ENCODE measurements around the gene HIVEP2.

The HIVEP2 gene

GRCh38 chr6:142912125-142912524 lies 32.9 kb downstream of the HIVEP2 start:
- TF ChIP-seq CTCF (conservative IDR thresholded peaks at IDR 0.05; ENCODE audit: low read depth, low read length), result no peak
- H3K4me3 ChIP-seq (ENCODE audit: low read length), result no peak overlapping the region
- no peak for DNase-seq (ENCODE audit: low read depth)

GRCh38 chr6:142911430-142911829 lies 33.5 kb downstream of the HIVEP2 start:
- no peak overlapping the region for H3K4me3 ChIP-seq (ENCODE audit: low read length)
- no peak for TF ChIP-seq CTCF (conservative IDR thresholded peaks at IDR 0.05; ENCODE audit: low read depth, low read length)
- DNase-seq (ENCODE audit: low read depth), result no peak

GRCh38 chr6:142909686-142910085 lies 35.3 kb downstream of the HIVEP2 start:
- TF ChIP-seq CTCF (conservative IDR thresholded peaks at IDR 0.05; ENCODE audit: low read depth, low read length), result no peak
- no peak for DNase-seq (ENCODE audit: low read depth)
- no peak overlapping the region for H3K4me3 ChIP-seq (ENCODE audit: low read length)

- TF ChIP-seq CTCF (conservative IDR thresholded peaks at IDR 0.05; ENCODE audit: low read depth, low read length), result no peak
- H3K4me3 ChIP-seq (ENCODE audit: low read length), result no peak overlapping the region
Observed at GRCh38 chr6:142908235-142908634, 36.7 kb downstream of the HIVEP2 start.

GRCh38 chr6:142907544-142907943 lies 37.4 kb downstream of the HIVEP2 start:
- DNase-seq (ENCODE audit: low read depth), result no peak
- H3K4me3 ChIP-seq (ENCODE audit: low read length), result no peak overlapping the region
- TF ChIP-seq CTCF (conservative IDR thresholded peaks at IDR 0.05; ENCODE audit: low read depth, low read length), result no peak

More at GRCh38 chr6:142908235-142908634, 36.7 kb downstream of the HIVEP2 start:
- DNase-seq (ENCODE audit: low read depth), result no peak

- TF ChIP-seq CTCF (conservative IDR thresholded peaks at IDR 0.05; ENCODE audit: low read depth, low read length), result no peak
- no peak for DNase-seq (ENCODE audit: low read depth)
Observed at GRCh38 chr6:142906945-142907470, 38.0 kb downstream of the HIVEP2 start.

GRCh38 chr6:142903812-142904211 lies 41.2 kb downstream of the HIVEP2 start:
- DNase-seq (ENCODE audit: low read depth), result no peak
- H3K4me3 ChIP-seq (ENCODE audit: low read length), result no peak overlapping the region
- no peak for TF ChIP-seq CTCF (conservative IDR thresholded peaks at IDR 0.05; ENCODE audit: low read depth, low read length)

More at GRCh38 chr6:142906945-142907470, 38.0 kb downstream of the HIVEP2 start:
- no peak overlapping the region for H3K4me3 ChIP-seq (ENCODE audit: low read length)

All from retinal pigment epithelial cell (primary cell).